Stimulated activated CD8-positive, alpha-beta memory T cell treated with anti-CD3 and anti-CD28 coated beads, Interleukin-15, amount 100 ng/mL, for 48 hours (primary cell): ENCODE data around the gene SDF2.
"Not testable (repeated sequence)": the region's sequence is repeated elsewhere in the genome, so short reads cannot be mapped to it uniquely, and the experiment has no call there.

Experiments used
- DNase-seq, 2 donors: peaks; one replicate each; pipeline ENCODE4 v3.0.0-alpha.2; 2020; ENCODE audit warnings: low read depth in 2 of 2

The SDF2 gene

GRCh38 chr17:28626818-28627217, 34.9 kb downstream of the SDF2 start:
- DNase-seq, result no peak

- DNase-seq, result no peak
These were observed 37.6 kb downstream of the SDF2 start for GRCh38 chr17:28624148-28624547.

GRCh38 chr17:28623696-28624095, 38.0 kb downstream of the SDF2 start:
- DNase-seq, result no peak

- DNase-seq, result no peak
These were observed 39.5 kb downstream of the SDF2 start for GRCh38 chr17:28622186-28622585.

GRCh38 chr17:28620010-28620409, 41.7 kb downstream of the SDF2 start:
- DNase-seq, result no peak

- no peak for DNase-seq
These were observed 43.2 kb downstream of the SDF2 start for GRCh38 chr17:28618464-28618863.

GRCh38 chr17:28616281-28616680, 45.4 kb downstream of the SDF2 start:
- no peak for DNase-seq

GRCh38 chr17:28615260-28615940, 46.3 kb downstream of the SDF2 start:
- DNase-seq, result no peak

GRCh38 chr17:28613931-28614381, 47.8 kb downstream of the SDF2 start, which contains the start of gene RSKR:
Gene RSKR (minus strand): TSS chr17:28614185. CDS start chr17:28614161, 24 bp downstream.
- no peak for DNase-seq

- peak in 1 of 2 donors; percentile 2 for DNase-seq
These were observed 48.5 kb downstream of the SDF2 start for GRCh38 chr17:28612936-28613872.

- no peak for DNase-seq
These were observed 49.2 kb downstream of the SDF2 start for GRCh38 chr17:28612531-28612930.

- no peak for DNase-seq
These were observed 51.3 kb downstream of the SDF2 start for GRCh38 chr17:28610376-28610775.

GRCh38 chr17:28604031-28604430, 57.7 kb downstream of the SDF2 start:
- DNase-seq, result not testable (repeated sequence)

GRCh38 chr17:28599311-28600184, 62.2 kb downstream of the SDF2 start:
- peak; percentile 47 to 57 for DNase-seq

- DNase-seq, result peak; percentile 93 to 95
These were observed 62.9 kb downstream of the SDF2 start, which contains the start of gene SPAG5 for GRCh38 chr17:28598799-28599310. Gene SPAG5 (minus strand): TSS chr17:28599025. CDS start chr17:28598946, 79 bp downstream.

- no peak for DNase-seq
These were observed 63.3 kb downstream of the SDF2 start for GRCh38 chr17:28598389-28598788.
